Lung (tissue), 12 donors: ENCODE results near the gene TAF8. TPM values are rescaled to one million over a fixed set of nuclear protein-coding genes. Genes with fewer than 3 reads are reported as not detected.
A peak's percentile ranks its signal among the peaks of the same experiment; 100 is the strongest.

Source experiments
- ATAC-seq: fragments of 200-7000 bp; cut with Tn5 transposase; one replicate; pipeline ENCODE4 v1.9.1; 2020; ENCODE audit warnings: moderate number of reproducible peaks; ENCODE audit not compliant: insufficient read depth, low FRiP score
- DNase-seq, 3 donors: peaks; one replicate each; pipeline ENCODE4 v3.0.0-alpha.2; 2013 to 2017
- H3K27ac ChIP-seq, 2 donors: one replicate each; pipeline ENCODE4 v1.5.1; 2013; ENCODE audit warnings: mild to moderate bottlenecking in 2 of 2, moderate library complexity in 2 of 2, control low read depth in 1 of 2, inconsistent platforms in 1 of 2, low read depth in 1 of 2, low read length in 1 of 2
- H3K27me3 ChIP-seq, 3 donors: one replicate each; pipeline ENCODE4 v1.5.1; 2013; ENCODE audit warnings: low read length in 2 of 3; ENCODE audit not compliant: control insufficient read depth in 3 of 3, insufficient read depth in 3 of 3
- H3K36me3 ChIP-seq, 4 donors: one replicate each; pipeline ENCODE4 v1.5.1; 2013; ENCODE audit warnings: low read length in 4 of 4, mild to moderate bottlenecking in 1 of 4, moderate library complexity in 1 of 4; ENCODE audit not compliant: control insufficient read depth in 4 of 4, insufficient read depth in 4 of 4
- H3K4me1 ChIP-seq, 5 donors: one replicate each; pipeline ENCODE4 v1.5.1; 2013; ENCODE audit warnings: low read length in 5 of 5, mild to moderate bottlenecking in 2 of 5, moderate library complexity in 1 of 5; ENCODE audit not compliant: control insufficient read depth in 5 of 5, insufficient read depth in 5 of 5
- H3K4me3 ChIP-seq: one replicate; pipeline ENCODE4 v1.5.1; 2013; ENCODE audit warnings: mild to moderate bottlenecking, control low read depth, moderate library complexity
- H3K9ac ChIP-seq, 2 donors: one replicate each; pipeline ENCODE4 v1.5.1; 2013; ENCODE audit warnings: low read length in 2 of 2, control low read depth in 1 of 2; ENCODE audit not compliant: insufficient read depth in 1 of 2
- H3K9me3 ChIP-seq, 4 donors: one replicate each; pipeline ENCODE4 v1.5.1; 2013; ENCODE audit warnings: low read length in 3 of 4, mild to moderate bottlenecking in 1 of 4, moderate library complexity in 1 of 4; ENCODE audit not compliant: control insufficient read depth in 4 of 4, insufficient read depth in 3 of 4
- CTCF ChIP-seq: IDR thresholded peaks from 2 replicates; pipeline ENCODE4 v1.5.1; 2012; ENCODE audit warnings: mild to moderate bottlenecking; ENCODE audit errors: control extremely low read depth, extremely low read depth
- WGBS, 2 donors: extraction: QIAGEN DNeasy Blood & Tissue Kit; methylation state at CpG; one replicate each; pipeline ENCODE4 v1.1.7; 2013; 5-methylcytosine and 5-hydroxymethylcytosine counted together
- polyA plus RNA-seq, 2 donors: library from polyadenylated mRNA; stranded (reverse); fragments of 200-250 nt; gene quantifications; one replicate each; pipeline ENCODE4 v1.2.1, GENCODE V29; 2013
- total RNA-seq, 2 donors: library from RNA; depleted of rRNA in 1 of 2; stranded (reverse); fragments of >200 nt in 1 of 2; gene quantifications; one replicate each; pipeline ENCODE4 v1.2.1, GENCODE V29; 2014 to 2021
- donor health status: control.
- donor health status: control.
- donor health status: Bipolar disorder and iron deficiency.
- donor health status: healthy.
- donor health status: DM: yes; HTN: yes; CAD: no.

TAF8 gene
- total and polyA plus RNA-seq, 4 donors = 14.0 to 26.7 (median 17.0) TPM

- Histone ChIP-seq H3K36me3 (no peaks in the 10 kb centered on the region), H3K4me1 (peaks cover 0 to 15% (median 0%) of the 10 kb centered on the region in 5 donors), H3K4me3 (no peak overlapping the region), H3K27ac (peak overlapping the region in 1 of 2 donors; percentile 78), H3K9ac (no peak overlapping the region), H3K9me3 (no peaks in the 10 kb centered on the region), H3K27me3 (no peaks in the 10 kb centered on the region)
- TF ChIP-seq CTCF = no peak
- DNase-seq = no peak
- WGBS, 2 donors = 52 to 77% methylated on average over 10 of the region's 10 CpGs
- peak; percentile 83 for ATAC-seq
These were observed 68.1 kb downstream of the TAF8 start for GRCh38 chr6:42118162-42119001.

GRCh38 chr6:42120895-42121865 lies 70.9 kb downstream of the TAF8 start:
- ATAC-seq = peak; percentile 10
- DNase-seq = no peak
- no peak for TF ChIP-seq CTCF
- peaks cover 0 to 1% (median 0%) of the 10 kb centered on the region in 4 donors for H3K36me3 ChIP-seq
- peak overlapping the region in 1 of 2 donors; percentile 18 for H3K27ac ChIP-seq
- 67 to 84% methylated on average over 8 of the region's 8 CpGs for WGBS, 2 donors
- no peak overlapping the region for H3K4me3 ChIP-seq
- H3K27me3 ChIP-seq = no peaks in the 10 kb centered on the region
- no peak overlapping the region for H3K9ac ChIP-seq
- peaks cover 0 to 15% (median 0%) of the 10 kb centered on the region in 5 donors for H3K4me1 ChIP-seq
- H3K9me3 ChIP-seq = no peaks in the 10 kb centered on the region

- Histone ChIP-seq H3K4me1 (peaks cover 0 to 9% (median 0%) of the 10 kb centered on the region in 5 donors), H3K27me3 (no peaks in the 10 kb centered on the region), H3K36me3 (peaks cover 0 to 1% (median 0%) of the 10 kb centered on the region in 4 donors), H3K4me3 (no peak overlapping the region), H3K9me3 (no peaks in the 10 kb centered on the region), H3K27ac (peak overlapping the region in 1 of 2 donors; percentile 23), H3K9ac (no peak overlapping the region)
- DNase-seq (no peak), ATAC-seq (no peak)
- TF ChIP-seq CTCF = no peak
- WGBS, 2 donors = 86 to 87% methylated on average over 11 of the region's 11 CpGs
These were observed 73.2 kb downstream of the TAF8 start for GRCh38 chr6:42123379-42124103.
